ENCODE measurements around the gene SLC37A3. TPM values are rescaled to one million over a fixed set of nuclear protein-coding genes. Genes with fewer than 3 reads are reported as not detected.

SLC37A3 gene
- total RNA-seq, 2 experiments from 2014 or later, result 8.0 to 10.0 TPM

GRCh38 chr7:140426130-140426529, 27.8 kb upstream of the SLC37A3 start:
- ChIA-PET CTCF (ENCODE audit: unreplicated experiment) (no interaction called here), POLR2A (no interaction called here)

GRCh38 chr7:140425718-140426117, 27.4 kb upstream of the SLC37A3 start:
- no peaks in the 10 kb centered on the region for H4K20me1 ChIP-seq (ENCODE audit: insufficient read depth, low read length)
- TF ChIP-seq EZH2phosphoT487 (IDR thresholded peaks at IDR 0.05; ENCODE audit: borderline replicate concordance, low read depth, low read length), result no peak
- TF ChIP-seq CTCF (conservative IDR thresholded peaks at IDR 0.05; ENCODE audit: low read length), result no peak
- intact Hi-C loops (cut with micrococcal nuclease; ENCODE audit: unreplicated experiment), result no loop called here
- H2AFZ ChIP-seq (ENCODE audit: low read length), result no peak overlapping the region
- POLR2A ChIA-PET, result no interaction called here
- no peaks in the 10 kb centered on the region for H3K9me2 ChIP-seq (ENCODE audit: insufficient read depth, low read length)
- CTCF ChIA-PET (ENCODE audit: unreplicated experiment), result no interaction called here
- no peak overlapping the region for H3K4me2 ChIP-seq (ENCODE audit: low read length)
- no TSS peak for BruUV-seq (replicated peaks)
- H3K4me3 ChIP-seq (ENCODE audit: low read depth, low read length, poor library complexity, severe bottlenecking), result no peak overlapping the region
- H3K36me3 ChIP-seq (ENCODE audit: insufficient read depth, low read length), result no peaks in the 10 kb centered on the region
- no peak for DNase-seq (ENCODE audit: low spot score)
- H3K4me1 ChIP-seq (ENCODE audit: insufficient read depth, low read length, poor library complexity, severe bottlenecking), result no peaks in the 10 kb centered on the region
- no peak overlapping the region for H3K27ac ChIP-seq (ENCODE audit: low read depth, low read length, poor library complexity, severe bottlenecking)
- no peaks in the 10 kb centered on the region for H3K79me2 ChIP-seq (ENCODE audit: insufficient read depth, low read depth, low read length)
- no peaks in the 10 kb centered on the region for H3K9me3 ChIP-seq (ENCODE audit: low read length)

More at GRCh38 chr7:140426130-140426529, 27.8 kb upstream of the SLC37A3 start:
- Histone ChIP-seq H3K4me2 (ENCODE audit: low read length) (no peak overlapping the region), H3K79me2 (ENCODE audit: insufficient read depth, low read depth, low read length) (no peaks in the 10 kb centered on the region), H3K4me1 (ENCODE audit: insufficient read depth, low read length, poor library complexity, severe bottlenecking) (no peaks in the 10 kb centered on the region), H3K4me3 (ENCODE audit: low read depth, low read length, poor library complexity, severe bottlenecking) (no peak overlapping the region), H4K20me1 (ENCODE audit: insufficient read depth, low read length) (no peaks in the 10 kb centered on the region), H3K27ac (ENCODE audit: low read depth, low read length, poor library complexity, severe bottlenecking) (no peak overlapping the region), H2AFZ (ENCODE audit: low read length) (no peak overlapping the region), H3K9me2 (ENCODE audit: insufficient read depth, low read length) (no peaks in the 10 kb centered on the region), H3K36me3 (ENCODE audit: insufficient read depth, low read length) (no peaks in the 10 kb centered on the region), H3K9me3 (ENCODE audit: low read length) (no peaks in the 10 kb centered on the region)
- no peak for DNase-seq (ENCODE audit: low spot score)
- TF ChIP-seq CTCF (conservative IDR thresholded peaks at IDR 0.05; ENCODE audit: low read length) (no peak), EZH2phosphoT487 (IDR thresholded peaks at IDR 0.05; ENCODE audit: borderline replicate concordance, low read depth, low read length) (no peak)
- intact Hi-C loops (cut with micrococcal nuclease; ENCODE audit: unreplicated experiment), result no loop called here
- no TSS peak for BruUV-seq (replicated peaks)

GRCh38 chr7:140423501-140423900, 25.2 kb upstream of the SLC37A3 start:
- no peak overlapping the region for H2AFZ ChIP-seq (ENCODE audit: low read length)
- H3K4me2 ChIP-seq (ENCODE audit: low read length), result no peak overlapping the region
- no peaks in the 10 kb centered on the region for H3K9me3 ChIP-seq (ENCODE audit: low read length)
- no peak overlapping the region for H3K4me3 ChIP-seq (ENCODE audit: low read depth, low read length, poor library complexity, severe bottlenecking)
- no peaks in the 10 kb centered on the region for H3K9me2 ChIP-seq (ENCODE audit: insufficient read depth, low read length)
- H3K4me1 ChIP-seq (ENCODE audit: insufficient read depth, low read length, poor library complexity, severe bottlenecking), result no peaks in the 10 kb centered on the region
- intact Hi-C loops (cut with micrococcal nuclease; ENCODE audit: unreplicated experiment), result no loop called here
- no peaks in the 10 kb centered on the region for H3K36me3 ChIP-seq (ENCODE audit: insufficient read depth, low read length)
- no TSS peak for BruUV-seq (replicated peaks)
- no peaks in the 10 kb centered on the region for H3K79me2 ChIP-seq (ENCODE audit: insufficient read depth, low read depth, low read length)
- no peaks in the 10 kb centered on the region for H4K20me1 ChIP-seq (ENCODE audit: insufficient read depth, low read length)
- no peak for DNase-seq (ENCODE audit: low spot score)
- ChIA-PET CTCF (ENCODE audit: unreplicated experiment) (no interaction called here), POLR2A (interaction anchor here (0.5 to 0.8 kb wide), 3 partner anchors 16 to 1469 kb away, joined by 3 to 4 read pairs (median 4); no protein-coding TSS in a partner anchor)
- TF ChIP-seq CTCF (conservative IDR thresholded peaks at IDR 0.05; ENCODE audit: low read length) (no peak), EZH2phosphoT487 (IDR thresholded peaks at IDR 0.05; ENCODE audit: borderline replicate concordance, low read depth, low read length) (no peak)
- no peak overlapping the region for H3K27ac ChIP-seq (ENCODE audit: low read depth, low read length, poor library complexity, severe bottlenecking)
